ENCODE results near the gene RGS9BP.

DNA sequence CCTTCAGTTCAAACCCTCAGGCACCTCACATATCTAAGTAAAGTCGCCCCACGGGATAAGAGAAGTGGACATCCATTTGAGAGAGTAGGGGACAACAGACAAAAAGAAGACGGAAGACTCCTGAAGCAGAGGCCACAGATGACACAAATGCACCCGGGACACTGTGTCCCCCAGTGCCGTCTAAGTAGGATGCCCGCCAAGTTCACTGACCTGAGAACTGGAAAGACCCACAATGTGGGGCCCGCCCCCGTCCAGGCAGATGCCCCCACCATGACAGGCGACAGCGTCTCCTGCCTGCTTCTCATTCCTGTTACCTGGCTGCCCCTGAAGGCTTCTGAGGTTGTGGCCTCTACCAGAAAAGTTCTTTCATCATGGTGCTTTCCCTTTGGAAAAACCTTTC, 17.6 kb upstream of the RGS9BP start:
- TF ChIP-seq EZH2 (IDR thresholded peaks at IDR 0.05) (no peak), POLR2AphosphoS5 (IDR thresholded peaks at IDR 0.05; ENCODE audit: borderline replicate concordance, low read depth, low read length) (no peak)

Measured in SK-N-MC (cell line).